Measurements from ENCODE around the gene HNRNPA1. TPM values are rescaled to one million over a fixed set of nuclear protein-coding genes. Genes with fewer than 3 reads are reported as not detected.

The HNRNPA1 gene
- total and polyA plus RNA-seq, 2 of the 4 experiments (the other 2 are of a cell fraction): 747 to 1,409 TPM

DNA sequence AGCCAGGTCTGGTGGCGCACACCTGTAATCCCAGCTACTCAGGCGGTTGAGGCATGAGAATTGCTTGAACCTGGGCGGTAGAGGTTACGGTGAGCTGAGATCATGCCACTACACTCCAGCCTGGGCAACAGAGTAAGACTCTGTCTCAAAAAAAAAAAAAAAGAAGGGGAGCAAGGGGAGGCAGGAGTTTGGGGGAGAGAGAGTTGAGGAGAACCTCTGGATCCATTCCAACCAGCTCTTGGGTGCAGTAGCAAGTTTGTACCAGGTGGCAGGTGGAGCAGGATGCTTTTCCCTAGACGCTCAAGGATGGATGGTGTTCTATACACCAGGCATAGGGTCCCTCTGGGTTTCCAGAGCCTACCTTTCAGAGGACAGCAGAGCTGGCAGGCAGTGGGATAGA is 18.4 kb downstream of the HNRNPA1 start:
- Histone ChIP-seq H3K79me1 (ENCODE audit: low read depth in 1 of 2, low read length in 2 of 2) (no peaks in the 10 kb centered on the region), H4K20me1 (ENCODE audit: insufficient read depth, low read length) (no peaks in the 10 kb centered on the region), H3K4me2 (ENCODE audit: low read depth, low read length) (no peak overlapping the region), H2AK5ac (ENCODE audit: low read depth, low read length) (no peak overlapping the region), H3K56ac (ENCODE audit: extremely low read depth, insufficient read depth, low read length) (no peak overlapping the region), H2BK20ac (ENCODE audit: low read depth, low read length) (no peak overlapping the region), H3K36me3 (ENCODE audit: control insufficient read depth, insufficient read depth, low read length) (no peaks in the 10 kb centered on the region), H3K4me1 (ENCODE audit: control insufficient read depth, insufficient read depth, low read length) (peaks cover 6% of the 10 kb centered on the region), H3K23ac (ENCODE audit: low read depth, low read length) (no peak overlapping the region), H3K4me3 (ENCODE audit: insufficient read depth, low read depth, low read length) (no peak overlapping the region), H3K27ac (ENCODE audit: insufficient read depth, low read length) (no peak overlapping the region), H4K8ac (ENCODE audit: low read depth in 2 of 2, low read length in 2 of 2) (no peak overlapping the region), H3K9me3 (ENCODE audit: control insufficient read depth, insufficient read depth, low read length) (no peaks in the 10 kb centered on the region), H3K9ac (ENCODE audit: low read depth, low read length) (no peak overlapping the region), H2BK15ac (ENCODE audit: low read depth, low read length) (no peak overlapping the region), H3K18ac (ENCODE audit: low read depth, low read length) (no peak overlapping the region), H2AFZ (replicated peaks; ENCODE audit: low read length, poor library complexity) (no peak overlapping the region), H3K27me3 (ENCODE audit: control insufficient read depth, insufficient read depth, low read length) (peaks cover 29% of the 10 kb centered on the region), H3K14ac (replicated peaks; ENCODE audit: low read depth, low read length) (no peak overlapping the region), H4K5ac (ENCODE audit: low read depth, low read length) (no peak overlapping the region), H2AK9ac (replicated peaks; ENCODE audit: low read depth, low read length, poor library complexity) (no peak overlapping the region), H4K91ac (ENCODE audit: insufficient read depth, low read depth, low read length) (no peak overlapping the region), H2BK5ac (ENCODE audit: low read depth, low read length, poor library complexity, severe bottlenecking) (no peak overlapping the region), H2BK120ac (ENCODE audit: low read depth, low read length) (no peak overlapping the region), H3K4ac (ENCODE audit: low read depth, low read length) (no peak overlapping the region), H3K9me1 (ENCODE audit: insufficient read depth, low read length) (0 out of 2 replicates have a peak, but pooled peaks cover 3% of the 10 kb centered on the region)
- TF ChIP-seq MAFK (IDR thresholded peaks at IDR 0.05; ENCODE audit: low read depth, low read length) (no peak), POLR2A (IDR thresholded peaks at IDR 0.05; ENCODE audit: low read depth, low read length) (no peak), BHLHE40 (IDR thresholded peaks at IDR 0.05; ENCODE audit: low read depth, low read length) (no peak), RFX5 (IDR thresholded peaks at IDR 0.05; ENCODE audit: low read depth, low read length) (no peak), CTCF (conservative IDR thresholded peaks at IDR 0.05; ENCODE audit: low read depth, low read length) (no peak), RAD21 (IDR thresholded peaks at IDR 0.05; ENCODE audit: low read length) (no peak), RCOR1 (IDR thresholded peaks at IDR 0.05; ENCODE audit: insufficient replicate concordance, low read length) (no peak), SMC3 (IDR thresholded peaks at IDR 0.05; ENCODE audit: low read depth, low read length) (no peak), FOS (IDR thresholded peaks at IDR 0.05; ENCODE audit: low read depth, low read length) (no peak), MXI1 (IDR thresholded peaks at IDR 0.05; ENCODE audit: borderline replicate concordance, low read depth, low read length) (no peak), CEBPB (IDR thresholded peaks at IDR 0.05; ENCODE audit: low read depth, low read length) (no peak), MAZ (IDR thresholded peaks at IDR 0.05; ENCODE audit: borderline replicate concordance, low read depth, low read length) (no peak), CHD1 (IDR thresholded peaks at IDR 0.05; ENCODE audit: low read depth, low read length) (no peak)
- ATAC-seq (ENCODE audit: low read depth): no peak
- DNase-seq: no peak
- intact Hi-C loops (cut with micrococcal nuclease): no loop called here
- POLR2A ChIA-PET (ENCODE audit: unreplicated experiment): no interaction called here
- dilution Hi-C loops (cut with HindIII; ENCODE audit: low sequenced_read_pairs, unreplicated experiment): no loop called here
- CTCF ChIA-PET: no interaction called here
- no TSS peak for BruUV-seq (replicated peaks)
- WGBS, 2 experiments (ENCODE audit: extremely low coverage in 2 of 2, insufficient read length in 1 of 2): 80% methylated on average over 1 of the region's 5 CpGs; no CpG with 5 or more reads in 1 of the 2 experiments
- in situ Hi-C loops (cut with MboI; ENCODE audit: low sequenced_read_pairs): no loop called here

All from IMR-90 (cell line).